SH-SY5Y (cell line): ENCODE measurements around the gene ITPK1.

Source experiments
- GATA2 ChIP-seq: IDR thresholded peaks from 2 replicates; pipeline ENCODE4 v1.6.1; 2011; ENCODE audit warnings: mild to moderate bottlenecking, low read depth, low read length
- GATA3 ChIP-seq: IDR thresholded peaks from 2 replicates; pipeline ENCODE4 v1.6.1; 2011; ENCODE audit warnings: low read depth, mild to moderate bottlenecking, low read length, moderate library complexity

The ITPK1 gene

DNA sequence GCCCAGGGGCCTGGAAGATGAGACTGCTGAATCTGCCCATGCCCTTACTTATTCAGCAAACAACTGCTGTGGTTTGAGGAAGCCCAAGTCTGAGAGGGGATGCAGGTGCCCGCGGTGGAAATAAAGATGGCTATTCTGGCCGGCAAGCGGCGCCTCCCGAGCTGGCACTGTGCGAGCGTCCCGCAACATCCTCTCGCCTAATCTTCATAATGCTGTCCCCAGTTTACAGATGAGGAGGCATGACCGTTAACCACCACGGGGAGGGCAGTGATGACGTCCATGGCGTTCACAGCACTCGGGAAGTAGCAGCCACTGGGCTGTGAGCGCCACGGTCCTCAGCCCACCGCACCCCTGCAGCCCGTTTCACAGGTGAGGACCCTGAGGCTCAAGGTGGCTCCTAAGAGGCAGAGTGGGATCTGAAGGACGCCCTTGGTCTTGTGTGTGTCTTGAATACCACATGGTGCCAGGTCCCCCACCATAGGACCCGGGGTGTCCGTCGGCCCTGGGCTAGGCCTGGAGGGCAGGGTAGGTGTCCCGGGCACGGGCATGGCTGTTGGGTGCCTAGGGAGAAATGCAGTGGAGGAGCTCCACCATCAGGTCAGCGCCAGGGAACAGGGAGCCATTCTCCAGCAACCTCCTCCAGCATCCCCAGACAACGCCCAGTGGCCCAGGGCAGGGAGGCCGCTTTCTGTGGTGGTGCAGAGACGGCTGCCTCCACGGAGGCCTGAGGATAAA, 172.6 kb downstream of the ITPK1 start:
- TF ChIP-seq GATA3 = no peak
- no peak for TF ChIP-seq GATA2

GRCh38 chr14:92942576-92942975, 173.1 kb downstream of the ITPK1 start:
- TF ChIP-seq GATA2 (no peak), GATA3 (no peak)

- no peak for TF ChIP-seq GATA3
- TF ChIP-seq GATA2 = no peak
These were observed 173.6 kb downstream of the ITPK1 start for GRCh38 chr14:92942136-92942535.

- TF ChIP-seq GATA2 (no peak), GATA3 (no peak)
These were observed 174.2 kb downstream of the ITPK1 start for GRCh38 chr14:92941531-92941930.

DNA sequence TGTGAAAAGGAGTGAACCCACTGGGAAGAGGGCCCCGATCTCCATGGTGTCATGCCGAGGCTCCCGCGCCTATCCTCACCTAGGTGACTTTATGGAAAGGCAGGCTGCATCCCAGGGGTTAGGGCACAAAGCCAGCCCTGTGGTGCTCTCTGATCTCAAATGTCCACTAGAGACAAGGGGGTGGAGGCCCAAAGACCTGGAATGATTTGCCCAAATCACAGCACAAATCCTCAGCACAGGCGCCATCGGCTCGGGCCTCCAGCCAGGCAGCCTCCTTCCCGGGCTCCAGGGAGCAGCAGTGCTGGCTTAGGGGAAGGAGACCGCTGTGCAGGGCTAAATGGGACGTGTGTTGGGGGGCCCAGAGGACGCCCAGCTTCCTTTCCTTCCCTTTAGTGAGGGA, 175.2 kb downstream of the ITPK1 start:
- no peak for TF ChIP-seq GATA2
- no peak for TF ChIP-seq GATA3

DNA sequence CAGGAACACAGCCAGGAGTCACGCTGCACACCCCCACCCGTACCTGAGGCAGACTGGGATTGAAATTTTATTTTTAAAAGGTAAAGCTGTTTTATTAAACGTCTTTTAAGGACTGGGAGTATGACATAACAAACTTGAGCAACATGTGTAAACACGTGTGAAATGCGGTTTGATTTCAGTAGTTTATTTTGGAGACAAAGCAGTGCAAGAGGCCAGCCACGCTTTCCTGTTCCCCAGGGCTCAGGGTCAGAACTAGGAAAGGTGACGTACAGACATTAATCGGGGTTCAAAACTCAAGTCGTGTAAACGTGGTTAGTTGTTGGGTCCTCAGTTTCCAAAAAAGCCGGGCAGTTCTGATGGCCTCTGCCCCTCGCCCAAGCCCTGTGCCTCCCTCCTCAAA, 176.0 kb downstream of the ITPK1 start:
- TF ChIP-seq GATA3 = no peak
- TF ChIP-seq GATA2 = no peak

DNA sequence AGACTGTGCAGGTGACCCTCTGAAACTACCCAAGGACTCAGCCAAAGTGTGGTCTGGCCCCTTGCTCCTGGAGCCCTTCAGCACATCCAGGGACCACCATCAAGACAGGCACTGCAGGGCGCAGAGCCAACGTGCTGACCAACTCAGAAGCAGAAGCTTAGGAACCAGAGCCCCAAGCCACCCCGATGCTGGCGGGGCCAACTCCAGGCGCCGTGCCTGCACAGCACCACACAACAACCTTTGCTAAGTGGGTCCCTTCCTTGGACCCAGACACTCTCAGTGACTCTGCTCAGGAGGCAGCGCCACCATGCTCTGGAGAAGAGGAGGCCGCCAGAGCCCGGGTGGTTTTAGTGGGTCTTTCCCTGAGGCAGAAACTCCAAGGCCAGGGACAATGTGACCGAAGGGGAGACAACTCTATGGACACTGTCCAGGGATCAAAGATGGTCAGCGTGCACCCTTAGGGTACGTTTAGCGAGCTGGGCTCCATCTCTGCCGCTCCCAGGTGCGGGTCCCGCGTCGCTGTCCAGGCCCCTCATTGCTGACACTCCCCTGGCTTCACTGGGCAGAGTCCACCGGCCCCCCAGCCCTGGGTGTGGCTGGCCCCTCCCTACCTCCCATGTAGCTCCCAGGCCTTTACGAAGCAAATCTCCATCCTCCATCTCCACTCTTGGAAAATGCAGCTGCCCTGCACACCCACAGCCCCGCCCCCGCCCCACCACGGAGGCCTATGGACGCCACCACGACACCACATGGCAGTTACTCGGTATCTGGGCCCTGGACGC, 176.6 kb downstream of the ITPK1 start:
- TF ChIP-seq GATA3 = no peak
- peak; percentile 23; the same call in 1 of the 2 replicates for TF ChIP-seq GATA2

GRCh38 chr14:92938235-92938875, 177.4 kb downstream of the ITPK1 start:
- no peak for TF ChIP-seq GATA2
- TF ChIP-seq GATA3 = no peak

DNA sequence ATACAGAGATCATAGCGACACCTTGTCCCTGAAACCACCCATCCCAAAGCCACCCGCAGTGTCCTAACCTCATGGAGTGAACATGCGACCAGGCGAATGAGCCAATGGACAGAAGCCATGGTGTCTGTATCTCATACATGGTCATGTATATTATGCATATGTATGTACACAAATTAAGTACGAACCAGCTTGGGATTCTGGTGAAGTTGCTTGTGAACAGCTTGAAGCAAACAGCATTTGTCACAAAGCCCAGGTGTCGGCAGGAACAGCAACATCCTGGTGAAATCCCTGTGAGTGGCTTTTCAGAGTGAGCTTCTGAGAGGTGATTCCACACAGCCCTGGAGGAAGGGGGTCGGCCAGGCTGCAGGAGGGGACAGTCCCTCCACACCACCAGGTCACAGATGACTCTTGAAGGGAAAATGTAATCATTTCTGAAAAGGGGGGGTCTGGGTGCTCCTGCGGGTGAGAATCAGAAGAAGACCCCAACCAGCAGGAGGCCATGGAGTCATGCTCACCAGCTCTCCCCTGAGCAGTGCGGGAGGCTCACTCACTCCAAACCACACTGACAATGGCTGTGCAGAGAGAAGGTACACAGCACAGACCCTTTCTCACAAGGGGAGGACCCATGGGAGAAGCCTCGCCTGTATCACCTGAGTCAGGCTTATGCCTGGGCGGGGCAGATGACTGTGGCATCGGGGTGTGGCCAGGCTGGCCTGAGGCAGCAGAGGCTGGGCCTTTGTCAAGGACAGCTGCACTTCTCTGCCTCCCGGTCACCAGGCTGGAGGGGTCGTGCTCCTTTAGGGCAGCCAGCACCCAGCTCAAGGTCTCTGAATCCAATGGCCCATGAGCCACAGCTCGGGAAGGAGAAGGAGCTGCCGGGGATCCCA, 178.4 kb downstream of the ITPK1 start:
- TF ChIP-seq GATA3 (no peak), GATA2 (no peak)

DNA sequence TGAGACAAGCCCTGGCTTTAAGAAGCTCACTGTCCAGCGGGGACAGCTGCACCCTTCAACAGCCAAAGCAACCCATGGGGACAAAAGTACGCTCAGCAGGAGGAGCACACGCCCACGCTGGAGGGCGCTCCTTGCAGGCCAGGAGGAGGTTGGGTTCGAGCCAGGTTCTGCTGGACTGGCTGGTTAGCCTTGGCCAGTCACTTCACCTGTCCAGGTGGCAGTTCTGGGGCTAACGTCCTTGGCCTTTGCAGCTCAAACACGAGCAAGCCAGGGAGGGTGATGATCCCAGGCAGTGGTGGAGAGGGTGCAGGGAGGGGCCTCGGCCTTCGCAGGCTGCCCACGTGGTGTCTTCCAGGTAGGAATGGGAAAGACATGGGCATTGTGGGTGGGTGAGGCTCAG, 179.6 kb downstream of the ITPK1 start:
- TF ChIP-seq GATA3 (no peak), GATA2 (no peak)

DNA sequence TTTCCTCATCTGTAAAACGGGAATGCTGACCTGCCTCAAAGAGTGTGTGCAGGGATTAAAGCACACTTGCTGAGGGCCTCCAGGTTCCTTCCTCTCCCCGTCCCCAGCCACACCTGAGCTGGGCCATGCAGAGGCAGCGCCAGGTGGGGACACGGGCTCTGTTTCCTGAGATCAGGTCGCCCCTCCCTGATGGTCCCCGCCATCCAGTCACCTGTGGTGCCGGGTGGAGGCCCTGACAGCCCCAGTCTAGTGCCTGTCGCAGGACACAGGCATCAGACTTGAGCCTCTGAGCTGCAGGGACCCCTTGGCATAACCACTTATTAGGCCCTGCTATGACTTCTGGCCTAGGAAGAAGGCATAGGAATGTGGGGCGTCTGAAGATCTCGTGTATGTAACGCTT, 180.3 kb downstream of the ITPK1 start:
- TF ChIP-seq GATA3 (no peak), GATA2 (no peak)

DNA sequence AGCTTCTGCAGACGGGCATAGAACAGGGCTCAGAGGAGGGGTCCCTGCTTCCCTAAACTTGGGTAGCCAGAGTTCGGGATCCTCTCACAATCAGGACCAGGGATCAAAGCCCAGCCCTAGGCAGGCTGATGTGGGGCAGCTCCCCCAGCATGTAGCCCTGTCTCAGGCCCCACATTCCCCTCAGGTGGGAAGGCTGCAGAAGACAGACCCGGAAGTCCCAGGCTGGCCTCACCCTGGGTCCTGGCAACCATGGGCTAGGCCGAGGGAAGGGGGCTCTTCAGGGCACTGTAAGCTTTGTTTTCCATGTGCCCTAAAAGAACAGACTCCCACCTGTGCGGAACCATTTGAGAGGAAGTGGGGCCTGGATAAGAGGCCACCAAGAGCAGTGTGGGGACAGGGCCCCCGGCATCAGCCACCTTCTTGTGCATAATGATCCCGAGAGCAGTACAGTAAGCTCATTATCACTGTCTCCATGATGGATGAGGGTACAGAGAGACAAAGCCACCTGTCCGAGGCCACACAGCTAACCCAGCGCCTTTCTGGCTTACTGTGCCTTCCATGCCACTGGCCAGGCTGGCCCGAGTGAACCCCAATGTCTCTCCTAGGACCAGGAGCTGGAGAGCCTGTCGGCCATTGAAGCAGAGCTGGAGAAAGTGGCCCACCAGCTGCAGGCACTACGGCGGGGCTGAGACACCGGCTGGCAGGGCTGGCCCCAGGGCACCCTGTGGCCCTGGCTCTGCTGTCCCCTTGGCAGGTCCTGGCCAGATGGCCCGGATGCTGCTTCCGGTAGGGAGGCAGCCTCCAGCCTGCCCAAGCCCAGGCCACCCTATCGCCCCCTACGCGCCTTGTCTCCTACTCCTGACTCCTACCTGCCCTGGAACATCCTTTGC, 181.3 kb downstream of the ITPK1 start:
- no peak; the same call in 1 of the 2 replicates for TF ChIP-seq GATA2
- TF ChIP-seq GATA3 = no peak

GRCh38 chr14:92933481-92933880, 182.2 kb downstream of the ITPK1 start:
- TF ChIP-seq GATA3 (no peak), GATA2 (no peak)
